AG04450 (cell line): ENCODE measurements around the gene EFCAB6. TPM values are rescaled to one million over a fixed set of nuclear protein-coding genes. Genes with fewer than 3 reads are reported as not detected.

Source experiments
- CTCF ChIA-PET: fragments of 300-600, 350-600 bp; formaldehyde crosslinking; extraction: SDS; loops from one replicate; lab custom pipeline; 2022; ENCODE audit warnings: antibody characterized with exemption, inconsistent platforms; lab: Charles Lee
- POLR2A ChIA-PET: fragments of 350-600 bp; formaldehyde crosslinking; extraction: SDS; loops from one replicate; lab custom pipeline; 2021; ENCODE audit warnings: antibody characterized with exemption, inconsistent platforms; lab: Yijun Ruan, JAX
- DNase-seq: peaks from one replicate; pipeline ENCODE4 v3.0.0-alpha.2; 2011; ENCODE audit warnings: low read depth, low spot score
- H3K27ac ChIP-seq: one replicate; pipeline ENCODE4 v1.5.1; 2012; ENCODE audit warnings: low read depth, low read length, control low read depth
- H3K27me3 ChIP-seq: one replicate; pipeline ENCODE4 v1.6.0; 2012; ENCODE audit warnings: low read length; ENCODE audit not compliant: control insufficient read depth, insufficient read depth
- H3K4me3 ChIP-seq: 2 replicates; pipeline ENCODE4 v1.5.1; 2011; ENCODE audit warnings: mild to moderate bottlenecking, low read depth, low read length, control low read depth
- H3K9me3 ChIP-seq: 2 replicates; pipeline ENCODE4 v1.5.1; 2012; ENCODE audit warnings: low read length; ENCODE audit not compliant: control insufficient read depth, insufficient read depth
- CTCF ChIP-seq: IDR thresholded peaks from 2 replicates; pipeline ENCODE4 v1.5.1; 2011; ENCODE audit warnings: low read depth, low read length, control low read depth, inconsistent platforms
- polyA plus RNA-seq: library from polyadenylated mRNA; depleted of rRNA; stranded (reverse); fragments of >200 nt; gene quantifications from 2 replicates; pipeline ENCODE4 v1.2.3, GENCODE V29; 2011

The EFCAB6 gene
- polyA plus RNA-seq, 1 experiment, result 1.4 TPM

GRCh38 chr22:43574738-43575137 is 237.4 kb downstream of the EFCAB6 start:
- CTCF ChIA-PET, result no interaction called here
- POLR2A ChIA-PET, result no interaction called here
- DNase-seq, result no peak
- Histone ChIP-seq H3K27me3 (peaks cover 3% of the 10 kb centered on the region), H3K27ac (no peak overlapping the region), H3K9me3 (no peaks in the 10 kb centered on the region; the same call in 1 of the 2 replicates), H3K4me3 (no peak overlapping the region)
- no peak for TF ChIP-seq CTCF

GRCh38 chr22:43572710-43573109 is 239.4 kb downstream of the EFCAB6 start:
- Histone ChIP-seq H3K4me3 (no peak overlapping the region), H3K27ac (no peak overlapping the region), H3K27me3 (peaks cover 3% of the 10 kb centered on the region), H3K9me3 (no peaks in the 10 kb centered on the region; the same call in 1 of the 2 replicates)
- ChIA-PET POLR2A (no interaction called here), CTCF (no interaction called here)
- DNase-seq, result no peak
- TF ChIP-seq CTCF, result no peak

GRCh38 chr22:43571181-43571580 is 240.9 kb downstream of the EFCAB6 start:
- no peak for DNase-seq
- peaks cover 3% of the 10 kb centered on the region for H3K27me3 ChIP-seq
- no peak for TF ChIP-seq CTCF
- no peak overlapping the region for H3K4me3 ChIP-seq
- ChIA-PET POLR2A (no interaction called here), CTCF (no interaction called here)
- H3K27ac ChIP-seq, result no peak overlapping the region
- no peaks in the 10 kb centered on the region; the same call in 1 of the 2 replicates for H3K9me3 ChIP-seq

GRCh38 chr22:43570531-43571165 is 241.5 kb downstream of the EFCAB6 start:
- ChIA-PET POLR2A (no interaction called here), CTCF (no interaction called here)
- Histone ChIP-seq H3K9me3 (no peaks in the 10 kb centered on the region; the same call in 1 of the 2 replicates), H3K4me3 (no peak overlapping the region), H3K27ac (no peak overlapping the region), H3K27me3 (peaks cover 3% of the 10 kb centered on the region)
- TF ChIP-seq CTCF, result no peak
- no peak for DNase-seq

GRCh38 chr22:43569111-43569510 is 243.0 kb downstream of the EFCAB6 start:
- Histone ChIP-seq H3K4me3 (no peak overlapping the region), H3K27ac (no peak overlapping the region), H3K9me3 (no peaks in the 10 kb centered on the region; the same call in 1 of the 2 replicates), H3K27me3 (peaks cover 3% of the 10 kb centered on the region)
- no peak for TF ChIP-seq CTCF
- POLR2A ChIA-PET, result no interaction called here
- CTCF ChIA-PET, result no interaction called here
- no peak for DNase-seq
